Measurements from ENCODE around the gene DEPDC4.
"Not testable (repeated sequence)": the region's sequence is repeated elsewhere in the genome, so short reads cannot be mapped to it uniquely, and the experiment has no call there.

Gene DEPDC4

DNA sequence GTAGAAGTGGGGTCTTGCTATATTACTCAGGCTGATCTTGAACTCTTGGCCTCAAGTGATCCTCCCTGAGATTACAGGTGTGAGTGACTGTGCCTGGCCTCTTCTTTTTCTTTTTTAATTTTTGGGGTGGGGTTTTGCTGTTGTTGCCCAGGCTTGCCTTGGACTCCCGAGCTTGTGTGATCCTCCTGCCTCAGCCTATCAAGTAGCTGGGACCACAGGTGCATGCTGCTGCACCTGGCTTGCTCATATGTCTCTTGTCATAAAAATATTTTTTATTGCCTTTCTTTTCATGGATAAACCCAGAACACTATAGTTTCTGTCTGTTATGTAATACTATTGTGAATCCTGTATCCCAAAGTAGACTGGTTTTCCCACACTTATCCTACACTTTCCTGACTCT, 26.1 kb upstream of the DEPDC4 start:
- DNase-seq (ENCODE audit: low spot score) = no peak
- TF ChIP-seq, protein P1, sequence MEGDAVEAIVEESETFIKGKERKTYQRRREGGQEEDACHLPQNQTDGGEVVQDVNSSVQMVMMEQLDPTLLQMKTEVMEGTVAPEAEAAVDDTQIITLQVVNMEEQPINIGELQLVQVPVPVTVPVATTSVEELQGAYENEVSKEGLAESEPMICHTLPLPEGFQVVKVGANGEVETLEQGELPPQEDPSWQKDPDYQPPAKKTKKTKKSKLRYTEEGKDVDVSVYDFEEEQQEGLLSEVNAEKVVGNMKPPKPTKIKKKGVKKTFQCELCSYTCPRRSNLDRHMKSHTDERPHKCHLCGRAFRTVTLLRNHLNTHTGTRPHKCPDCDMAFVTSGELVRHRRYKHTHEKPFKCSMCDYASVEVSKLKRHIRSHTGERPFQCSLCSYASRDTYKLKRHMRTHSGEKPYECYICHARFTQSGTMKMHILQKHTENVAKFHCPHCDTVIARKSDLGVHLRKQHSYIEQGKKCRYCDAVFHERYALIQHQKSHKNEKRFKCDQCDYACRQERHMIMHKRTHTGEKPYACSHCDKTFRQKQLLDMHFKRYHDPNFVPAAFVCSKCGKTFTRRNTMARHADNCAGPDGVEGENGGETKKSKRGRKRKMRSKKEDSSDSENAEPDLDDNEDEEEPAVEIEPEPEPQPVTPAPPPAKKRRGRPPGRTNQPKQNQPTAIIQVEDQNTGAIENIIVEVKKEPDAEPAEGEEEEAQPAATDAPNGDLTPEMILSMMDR (conservative IDR thresholded peaks at IDR 0.05; ENCODE audit: low read depth) = no peak
- POLR2A ChIA-PET (ENCODE audit: low non-redundant PET) = no interaction called here
- no peak overlapping the region for H3K27ac ChIP-seq
- CTCF ChIA-PET = interaction anchor here (0.7 kb wide), 1 partner anchor 25 kb away, joined by 3 read pairs; no protein-coding TSS in a partner anchor

DNA sequence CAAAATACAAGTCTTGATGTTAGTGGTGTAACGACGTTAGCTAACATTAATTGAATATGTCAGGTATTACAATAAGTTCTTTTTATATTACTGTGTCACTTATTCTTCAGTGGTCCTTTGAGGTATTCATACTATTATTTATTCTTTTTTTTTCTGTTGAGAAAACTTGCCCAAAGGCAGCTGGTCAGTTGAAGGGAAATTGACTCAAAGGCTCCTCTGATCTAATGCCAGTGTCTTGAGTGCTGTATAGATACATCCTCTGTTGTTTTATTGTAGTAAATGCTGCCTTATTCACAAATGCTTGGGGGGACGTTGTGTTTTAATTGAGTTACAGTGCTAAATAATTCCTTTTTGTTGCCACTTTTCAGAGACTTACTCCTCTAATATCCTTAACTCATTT, 23.1 kb upstream of the DEPDC4 start:
- DNase-seq (ENCODE audit: low spot score) = no peak
- ChIA-PET POLR2A (ENCODE audit: low non-redundant PET) (no interaction called here), CTCF (no interaction called here)
- no peak overlapping the region for H3K27ac ChIP-seq
- TF ChIP-seq, protein P1 (conservative IDR thresholded peaks at IDR 0.05; ENCODE audit: low read depth) = no peak

DNA sequence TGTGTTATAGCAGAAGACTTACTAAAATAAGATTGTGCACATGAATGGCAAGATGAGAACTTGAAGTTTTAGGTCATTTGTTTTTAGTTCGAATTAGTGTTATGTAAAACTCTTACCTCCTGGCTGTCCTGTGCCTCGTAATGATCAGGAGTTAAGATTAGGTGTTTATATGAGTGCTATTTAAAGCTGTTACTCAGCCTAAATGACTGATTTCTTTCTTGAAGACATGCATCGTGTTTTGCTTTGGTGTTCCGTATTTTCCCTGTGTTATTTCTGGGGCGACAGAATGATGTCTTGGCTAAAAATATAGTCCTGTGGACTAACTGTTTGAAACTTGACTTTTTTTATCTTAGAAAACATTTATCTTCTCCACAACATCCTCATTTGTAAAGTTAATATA, 22.2 kb upstream of the DEPDC4 start:
- ChIA-PET POLR2A (ENCODE audit: low non-redundant PET) (no interaction called here), CTCF (no interaction called here)
- TF ChIP-seq, protein P1 (conservative IDR thresholded peaks at IDR 0.05; ENCODE audit: low read depth) = no peak
- H3K27ac ChIP-seq = no peak overlapping the region
- no peak for DNase-seq (ENCODE audit: low spot score)

DNA sequence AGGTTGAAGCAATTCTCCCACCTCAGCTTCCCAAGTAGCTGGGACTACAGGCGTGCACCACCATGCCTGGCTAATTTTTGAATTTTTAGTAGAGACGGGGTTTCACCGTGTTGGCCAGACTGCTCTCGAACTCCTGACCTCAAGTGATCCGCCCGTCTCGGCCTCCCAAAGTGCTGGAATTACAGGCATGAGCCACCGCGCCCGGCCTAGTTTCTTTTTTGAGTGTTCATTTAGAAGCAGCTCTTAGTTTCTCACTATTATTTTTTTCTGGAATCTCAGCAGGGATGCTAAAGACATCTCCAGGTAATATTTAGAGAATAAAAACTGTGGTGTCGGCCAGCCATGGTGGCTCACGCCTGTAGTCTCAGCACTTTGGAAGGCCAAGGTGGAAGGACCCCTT, 17.7 kb upstream of the DEPDC4 start:
- H3K27ac ChIP-seq; DNase-seq (ENCODE audit: low spot score); POLR2A ChIA-PET (ENCODE audit: low non-redundant PET); CTCF ChIA-PET: not testable (repeated sequence)

DNA sequence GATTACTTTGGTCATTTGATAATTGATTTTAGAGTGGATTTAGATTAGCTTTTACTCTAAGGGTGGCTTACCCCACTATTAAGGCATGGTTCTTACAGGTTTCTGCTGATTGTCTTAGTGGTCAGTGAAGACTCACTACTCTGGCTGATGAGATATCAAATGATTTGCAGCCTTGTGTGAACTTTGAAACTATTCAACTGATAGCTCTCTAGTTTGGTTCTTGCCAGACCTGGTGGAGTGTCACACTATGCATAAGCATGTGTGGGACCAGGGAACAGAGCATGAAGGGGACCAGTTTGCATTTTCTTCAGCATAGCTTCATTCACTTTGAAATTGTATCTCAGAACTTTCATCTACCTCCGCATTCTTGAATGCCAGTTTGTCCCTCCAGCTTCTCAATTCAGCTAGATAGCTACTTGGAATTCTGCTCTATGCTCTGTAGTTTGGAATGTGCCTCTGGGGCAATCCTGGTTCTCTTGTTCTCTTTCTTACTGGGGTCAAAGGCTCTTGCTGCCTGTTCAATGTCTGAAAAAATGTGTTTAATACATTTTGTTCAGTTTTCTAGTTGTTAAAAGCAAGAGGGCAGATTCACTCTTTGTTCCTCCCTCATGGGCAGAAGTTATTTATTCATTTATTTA, 12.8 kb upstream of the DEPDC4 start:
- no peak for DNase-seq (ENCODE audit: low spot score)
- ChIA-PET POLR2A (ENCODE audit: low non-redundant PET) (no interaction called here), CTCF (interaction anchor here (0.7 kb wide), 1 partner anchor 10 kb away, joined by 3 read pairs; no protein-coding TSS in a partner anchor)
- TF ChIP-seq, protein P1 (conservative IDR thresholded peaks at IDR 0.05; ENCODE audit: low read depth) = no peak
- no peak overlapping the region for H3K27ac ChIP-seq

DNA sequence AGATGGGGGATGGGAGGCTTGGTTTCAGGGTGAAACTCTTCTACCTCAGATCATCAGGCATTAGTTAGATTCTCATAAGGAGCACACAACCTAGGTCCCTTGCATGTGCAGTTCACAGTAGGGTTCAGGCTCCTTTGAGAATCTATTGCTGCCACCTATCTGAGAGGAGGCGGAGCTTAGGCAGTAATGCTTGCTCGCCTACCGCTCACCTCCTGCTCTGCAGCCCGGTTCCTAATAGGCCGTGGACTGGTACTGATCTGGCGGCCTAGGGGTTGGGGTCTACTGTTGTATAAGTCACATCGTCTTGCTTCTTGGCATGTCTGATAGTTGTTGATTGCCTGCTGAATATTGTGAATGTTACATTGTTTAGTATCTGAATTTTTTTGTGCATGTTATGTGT, 12.3 kb upstream of the DEPDC4 start:
- no peak for DNase-seq (ENCODE audit: low spot score)
- ChIA-PET POLR2A (ENCODE audit: low non-redundant PET) (interaction anchor here (0.5 kb wide), 1 partner anchor 43 kb away, joined by 7 read pairs; no protein-coding TSS in a partner anchor), CTCF (interaction anchor here (0.7 kb wide), 1 partner anchor 10 kb away, joined by 3 read pairs; no protein-coding TSS in a partner anchor)
- no peak overlapping the region for H3K27ac ChIP-seq
- TF ChIP-seq, protein P1 (conservative IDR thresholded peaks at IDR 0.05; ENCODE audit: low read depth) = no peak

DNA sequence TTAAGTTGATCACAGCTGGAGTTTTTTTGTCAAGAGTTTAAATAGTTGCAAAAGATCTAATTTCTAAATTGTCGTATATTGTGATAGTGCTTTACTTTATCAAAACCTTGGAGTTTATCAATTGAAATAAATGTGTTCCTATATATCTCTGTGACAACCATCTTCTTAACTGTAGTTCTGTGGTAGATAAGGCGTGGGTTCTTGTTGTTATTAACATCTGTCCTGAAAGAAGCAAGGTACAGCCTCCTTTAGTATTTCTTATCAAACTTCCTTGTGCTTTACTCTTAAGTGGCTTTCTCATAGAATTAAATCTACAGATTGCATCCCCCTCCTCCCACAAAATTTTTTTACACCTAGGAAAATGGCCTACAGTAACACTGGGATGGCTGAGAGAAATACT, 7.4 kb upstream of the DEPDC4 start:
- DNase-seq (ENCODE audit: low spot score) = no peak
- ChIA-PET CTCF (no interaction called here), POLR2A (ENCODE audit: low non-redundant PET) (no interaction called here)
- no peak overlapping the region for H3K27ac ChIP-seq
- TF ChIP-seq, protein P1 (conservative IDR thresholded peaks at IDR 0.05; ENCODE audit: low read depth) = no peak
